ENCODE results near the gene KCND1.

Gene KCND1

GRCh38 chrX:48911412-48912182 is 60.0 kb downstream of the KCND1 start, which contains the start of gene SLC35A2:
SLC35A2 (minus strand) TSS chrX:48911646; CDS start chrX:48911636, 10 bp downstream.
- peak; percentile 71 for DNase-seq (ENCODE audit: low spot score)

All from globus pallidus (tissue), 1 donor.